Epithelial cell of proximal tubule (primary cell): Measurements from ENCODE around the gene NAT8. TPM values are rescaled to one million over a fixed set of nuclear protein-coding genes. Genes with fewer than 3 reads are reported as not detected.
"Not testable (repeated sequence)": the region's sequence is repeated elsewhere in the genome, so short reads cannot be mapped to it uniquely, and the experiment has no call there.

Source experiments
- DNase-seq: peaks from one replicate; pipeline ENCODE4 v3.0.0-alpha.2; 2011; ENCODE audit warnings: low read depth
- H3K4me3 ChIP-seq: 2 replicates; pipeline ENCODE4 v1.5.1; 2011; ENCODE audit warnings: low read depth, mild to moderate bottlenecking, low read length
- CTCF ChIP-seq: conservative IDR thresholded peaks from 2 replicates; pipeline ENCODE4 v1.5.1; 2012; ENCODE audit warnings: low read depth, mild to moderate bottlenecking, low read length
- total RNA-seq: library from RNA; depleted of rRNA; stranded (reverse); fragments of >200 nt; gene quantifications from 2 replicates; pipeline ENCODE4 v1.2.3, GENCODE V29; 2015

The NAT8 gene
- total RNA-seq, 1 donor from 2014 or later, result not detected

GRCh38 chr2:73638429-73638828, 3.8 kb downstream of the NAT8 start:
- no peak for DNase-seq
- TF ChIP-seq CTCF, result no peak
- no peak overlapping the region for H3K4me3 ChIP-seq

- DNase-seq, H3K4me3 ChIP-seq: not testable (repeated sequence)
Observed at GRCh38 chr2:73636977-73637376, 5.2 kb downstream of the NAT8 start.

- DNase-seq, result not testable (repeated sequence)
Observed at GRCh38 chr2:73630662-73631266, 11.5 kb downstream of the NAT8 start.

GRCh38 chr2:73628493-73628892, 13.7 kb downstream of the NAT8 start:
- H3K4me3 ChIP-seq, DNase-seq: not testable (repeated sequence)

More at GRCh38 chr2:73630662-73631266, 11.5 kb downstream of the NAT8 start:
- H3K4me3 ChIP-seq, result not testable (repeated sequence)
- TF ChIP-seq CTCF, result peak; percentile 59

GRCh38 chr2:73626237-73626636, 16.0 kb downstream of the NAT8 start:
- DNase-seq, result not testable (repeated sequence)

GRCh38 chr2:73624625-73625024, 17.6 kb downstream of the NAT8 start:
- DNase-seq, H3K4me3 ChIP-seq: not testable (repeated sequence)
- peak; percentile 35 for TF ChIP-seq CTCF

More at GRCh38 chr2:73626237-73626636, 16.0 kb downstream of the NAT8 start:
- not testable (repeated sequence) for H3K4me3 ChIP-seq

GRCh38 chr2:73624036-73624435, 18.2 kb downstream of the NAT8 start:
- not testable (repeated sequence) for H3K4me3 ChIP-seq

GRCh38 chr2:73619925-73620324, 22.3 kb downstream of the NAT8 start:
- not testable (repeated sequence) for DNase-seq, H3K4me3 ChIP-seq
- peak; percentile 62 for TF ChIP-seq CTCF

More at GRCh38 chr2:73624036-73624435, 18.2 kb downstream of the NAT8 start:
- DNase-seq, result not testable (repeated sequence)

GRCh38 chr2:73614997-73615396, 27.2 kb downstream of the NAT8 start:
- H3K4me3 ChIP-seq, result no peak overlapping the region
- DNase-seq, result no peak
- no peak for TF ChIP-seq CTCF
